Gastroesophageal sphincter (tissue), 4 donors: Measurements from ENCODE around the gene RTF2. TPM values are rescaled to one million over a fixed set of nuclear protein-coding genes. Genes with fewer than 3 reads are reported as not detected.

ENCODE experiments used
- ATAC-seq: fragments of 150-250 bp; one replicate; pipeline ENCODE4 v1.9.1; 2016; ENCODE audit warnings: mild to moderate bottlenecking, moderate library complexity
- H3K27ac ChIP-seq, 4 donors: fragments of 200-600 bp; sonication (generic) in 3 of 4; 1 replicate in 3 of 4; 2 replicates in 1 of 4; pipeline ENCODE4 v1.5.1; 2016 to 2019
- H3K27me3 ChIP-seq: fragments of 200-600 bp; sonication (generic); one replicate; pipeline ENCODE4 v1.5.1; 2019
- H3K36me3 ChIP-seq, 2 donors: fragments of 200-600 bp; sonication (generic); one replicate each; pipeline ENCODE4 v1.5.1; 2019; ENCODE audit warnings: control low read depth in 1 of 2
- H3K4me1 ChIP-seq, 3 donors: fragments of 200-600 bp; sonication (generic); 1 replicate in 2 of 3; 2 replicates in 1 of 3; pipeline ENCODE4 v1.5.1; 2016 to 2019; ENCODE audit warnings: control low read depth in 2 of 3
- H3K4me3 ChIP-seq, 2 donors: fragments of 200-600 bp; sonication (generic); one replicate each; pipeline ENCODE4 v1.5.1; 2019; ENCODE audit warnings: mild to moderate bottlenecking in 1 of 2, moderate library complexity in 1 of 2
- H3K9me3 ChIP-seq, 3 donors: fragments of 200-600 bp; sonication (generic); one replicate each; pipeline ENCODE4 v1.5.1; 2017 to 2019; ENCODE audit warnings: control low read depth in 2 of 3
- CTCF ChIP-seq, 4 experiments: fragments of 200-600 bp in 2 of 4; fragments of 450-650 bp in 2 of 4; sonication (generic) in 1 of 4; IDR thresholded peaks; one replicate each; pipeline ENCODE4 v1.5.1; 2017 to 2019; ENCODE audit warnings: antibody characterized with exemption in 4 of 4, mild to moderate bottlenecking in 2 of 4, moderate library complexity in 2 of 4
- EP300 ChIP-seq: sonication (generic); formaldehyde crosslinking; IDR thresholded peaks from one replicate; pipeline ENCODE4 v1.6.1; 2017; ENCODE audit warnings: antibody characterized with exemption, mild to moderate bottlenecking
- POLR2A ChIP-seq, 2 donors: fragments of 450-650 bp; IDR thresholded peaks; one replicate each; pipeline ENCODE4 v1.6.1; 2017; ENCODE audit warnings: antibody characterized with exemption in 2 of 2, mild to moderate bottlenecking in 2 of 2, moderate library complexity in 1 of 2
- POLR2AphosphoS5 ChIP-seq: sonication (generic); formaldehyde crosslinking; IDR thresholded peaks from one replicate; pipeline ENCODE4 v1.6.1; 2017; ENCODE audit warnings: antibody characterized with exemption
- WGBS, 2 donors: methylation state at CpG; one replicate each; pipeline ENCODE4 v1.1.5; 2018; ENCODE audit warnings: low coverage in 1 of 2; 5-methylcytosine and 5-hydroxymethylcytosine counted together
- total RNA-seq, 4 donors: library from RNA; depleted of rRNA; stranded (reverse); fragments of >200 nt; gene quantifications; one replicate each; pipeline ENCODE4 v1.1.0, GENCODE V29; 2016

Gene RTF2
- total RNA-seq, 4 donors from 2014 or later: 83.7 to 96.1 (median 90.3) TPM

- Histone ChIP-seq H3K27ac (peak overlapping the region in 3 of 4 donors; percentile 86 to 89 (median 88)), H3K27me3 (no peaks in the 10 kb centered on the region), H3K4me3 (peak overlapping the region; percentile 60 to 80), H3K9me3 (no peaks in the 10 kb centered on the region), H3K4me1 (peaks cover 0 to 41% (median 11%) of the 10 kb centered on the region in 3 donors), H3K36me3 (peaks cover 0 to 3% of the 10 kb centered on the region in 2 donors)
- peak; percentile 33 for ATAC-seq
- TF ChIP-seq EP300 (no peak), POLR2AphosphoS5 (no peak), CTCF (IDR thresholded peaks at IDR 0.05) (no peak), POLR2A (IDR thresholded peaks at IDR 0.05) (no peak)
- 6 to 7% methylated on average over 4 to 5 of the region's 7 CpGs for WGBS, 2 donors
These were observed 485 bp upstream of the RTF2 start for GRCh38 chr20:56467968-56468315.

- no peak for TF ChIP-seq POLR2A (IDR thresholded peaks at IDR 0.05)
- TF ChIP-seq POLR2AphosphoS5: no peak
- no peak for TF ChIP-seq EP300
- no peak for TF ChIP-seq CTCF (IDR thresholded peaks at IDR 0.05)
- Histone ChIP-seq H3K27me3 (no peaks in the 10 kb centered on the region), H3K27ac (peak overlapping the region; percentile 77 to 89 (median 87)), H3K36me3 (peaks cover 0 to 14% of the 10 kb centered on the region in 2 donors), H3K9me3 (no peaks in the 10 kb centered on the region), H3K4me3 (peak overlapping the region; percentile 60 to 80), H3K4me1 (peaks cover 0 to 41% (median 11%) of the 10 kb centered on the region in 3 donors)
- ATAC-seq: no peak
- 23% methylated on average over 8 of the region's 8 CpGs for WGBS, 2 donors
These were observed 636 bp downstream of the RTF2 start for GRCh38 chr20:56469077-56469449.

- H3K4me1 ChIP-seq: no peaks in the 10 kb centered on the region
- no peaks in the 10 kb centered on the region for H3K27me3 ChIP-seq
- H3K9me3 ChIP-seq: no peaks in the 10 kb centered on the region
- 57 to 62% methylated on average over 2 to 7 of the region's 7 CpGs for WGBS, 2 donors
- no peak for ATAC-seq
- TF ChIP-seq CTCF (IDR thresholded peaks at IDR 0.05) (no peak), EP300 (no peak), POLR2AphosphoS5 (no peak), POLR2A (IDR thresholded peaks at IDR 0.05) (no peak)
- peaks cover 0 to 99% of the 10 kb centered on the region in 2 donors for H3K36me3 ChIP-seq
- no peak overlapping the region for H3K27ac ChIP-seq
- H3K4me3 ChIP-seq: no peak overlapping the region
These were observed 15.5 kb downstream of the RTF2 start for GRCh38 chr20:56483970-56484369.

- ATAC-seq: no peak
- no peaks in the 10 kb centered on the region for H3K27me3 ChIP-seq
- H3K4me3 ChIP-seq: no peak overlapping the region
- no peaks in the 10 kb centered on the region for H3K9me3 ChIP-seq
- TF ChIP-seq POLR2AphosphoS5: no peak
- no peak for TF ChIP-seq POLR2A (IDR thresholded peaks at IDR 0.05)
- no peak for TF ChIP-seq CTCF (IDR thresholded peaks at IDR 0.05)
- no peak for TF ChIP-seq EP300
- peaks cover 0 to 99% of the 10 kb centered on the region in 2 donors for H3K36me3 ChIP-seq
- 78 to 88% methylated on average over 6 to 9 of the region's 11 CpGs for WGBS, 2 donors
- no peak overlapping the region for H3K27ac ChIP-seq
- no peaks in the 10 kb centered on the region for H3K4me1 ChIP-seq
These were observed 18.8 kb downstream of the RTF2 start for GRCh38 chr20:56487216-56487615.

GRCh38 chr20:56488566-56488965, 20.1 kb downstream of the RTF2 start:
- H3K27ac ChIP-seq: no peak overlapping the region
- peaks cover 0 to 99% of the 10 kb centered on the region in 2 donors for H3K36me3 ChIP-seq
- H3K4me1 ChIP-seq: no peaks in the 10 kb centered on the region
- H3K27me3 ChIP-seq: no peaks in the 10 kb centered on the region
- no peak overlapping the region for H3K4me3 ChIP-seq
- WGBS, 2 donors: 94 to 97% methylated on average over 5 of the region's 5 CpGs
- ATAC-seq: no peak
- H3K9me3 ChIP-seq: no peaks in the 10 kb centered on the region
- TF ChIP-seq POLR2AphosphoS5 (no peak), POLR2A (IDR thresholded peaks at IDR 0.05) (no peak), EP300 (no peak), CTCF (IDR thresholded peaks at IDR 0.05) (no peak)
